Upper lobe of left lung (tissue), 4 donors: ENCODE data around the gene MOXD1.

Source experiments
- CTCF ChIP-seq, 6 experiments: fragments of 450-650 bp in 4 of 6; fragments of 200-600 bp in 2 of 6; sonication (generic) in 2 of 6; IDR thresholded peaks; one replicate each; pipeline ENCODE4 v1.5.1; 2016 to 2019; ENCODE audit warnings: antibody characterized with exemption in 6 of 6
- EP300 ChIP-seq, 4 donors: sonication (generic); formaldehyde crosslinking; IDR thresholded peaks; one replicate each; pipeline ENCODE4 v1.5.1; 2017; ENCODE audit warnings: antibody characterized with exemption in 4 of 4, control low read depth in 2 of 4
- POLR2A ChIP-seq, 4 donors: fragments of 450-650 bp; IDR thresholded peaks; one replicate each; pipeline ENCODE4 v1.5.1; 2016 to 2017; ENCODE audit warnings: antibody characterized with exemption in 4 of 4, mild to moderate bottlenecking in 2 of 4
- POLR2AphosphoS5 ChIP-seq, 2 donors: sonication (generic); formaldehyde crosslinking; IDR thresholded peaks; one replicate each; pipeline ENCODE4 v1.5.1; 2017; ENCODE audit warnings: antibody characterized with exemption in 2 of 2

GRCh38 chr6:132357120-132357519 is 44.2 kb downstream of the MOXD1 start:
- TF ChIP-seq CTCF (IDR thresholded peaks at IDR 0.05) (no peak), POLR2A (IDR thresholded peaks at IDR 0.05) (no peak), EP300 (IDR thresholded peaks at IDR 0.05) (no peak), POLR2AphosphoS5 (IDR thresholded peaks at IDR 0.05) (no peak)
